ENCODE results near the gene RBM17. TPM values are rescaled to one million over a fixed set of nuclear protein-coding genes. Genes with fewer than 3 reads are reported as not detected.
A peak's percentile ranks its signal among the peaks of the same experiment; 100 is the strongest.

Gene RBM17
- total and polyA plus RNA-seq, 8 donors, result 41.4 to 168 (median 84.7) TPM

DNA sequence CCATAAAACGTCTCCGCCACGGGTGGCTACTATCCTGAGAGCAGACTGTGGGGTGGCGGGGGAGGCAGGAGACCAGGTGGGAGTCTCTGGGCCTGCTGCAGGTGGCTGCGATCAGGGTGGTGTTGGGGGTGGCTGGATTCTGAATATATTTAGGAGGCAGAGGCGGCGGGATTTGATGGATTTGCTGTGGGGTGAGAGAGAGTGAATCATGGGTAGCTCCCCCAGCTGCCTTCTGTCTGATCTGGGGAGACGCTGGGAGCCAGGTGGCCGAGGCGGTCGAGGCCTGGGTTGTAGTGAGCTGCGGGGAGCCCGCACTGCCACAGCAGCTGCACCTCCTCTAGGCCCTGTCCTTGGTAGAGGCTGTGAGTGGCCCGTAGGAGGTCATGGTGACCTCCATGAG is 65.7 kb downstream of the RBM17 start:
- DNase-seq, result no peak
- intact Hi-C loops (cut with DNase I; ENCODE audit: low total_unique reads), result no loop called here
- Histone ChIP-seq H3K27ac (no peak overlapping the region), H3K4me3 (no peak overlapping the region), H3K27me3 (no peaks in the 10 kb centered on the region), H3K36me3 (no peaks in the 10 kb centered on the region), H3K4me1 (peaks cover 8 to 22% (median 12%) of the 10 kb centered on the region in 4 donors), H3K9me3 (no peaks in the 10 kb centered on the region)
- TF ChIP-seq, protein P1, sequence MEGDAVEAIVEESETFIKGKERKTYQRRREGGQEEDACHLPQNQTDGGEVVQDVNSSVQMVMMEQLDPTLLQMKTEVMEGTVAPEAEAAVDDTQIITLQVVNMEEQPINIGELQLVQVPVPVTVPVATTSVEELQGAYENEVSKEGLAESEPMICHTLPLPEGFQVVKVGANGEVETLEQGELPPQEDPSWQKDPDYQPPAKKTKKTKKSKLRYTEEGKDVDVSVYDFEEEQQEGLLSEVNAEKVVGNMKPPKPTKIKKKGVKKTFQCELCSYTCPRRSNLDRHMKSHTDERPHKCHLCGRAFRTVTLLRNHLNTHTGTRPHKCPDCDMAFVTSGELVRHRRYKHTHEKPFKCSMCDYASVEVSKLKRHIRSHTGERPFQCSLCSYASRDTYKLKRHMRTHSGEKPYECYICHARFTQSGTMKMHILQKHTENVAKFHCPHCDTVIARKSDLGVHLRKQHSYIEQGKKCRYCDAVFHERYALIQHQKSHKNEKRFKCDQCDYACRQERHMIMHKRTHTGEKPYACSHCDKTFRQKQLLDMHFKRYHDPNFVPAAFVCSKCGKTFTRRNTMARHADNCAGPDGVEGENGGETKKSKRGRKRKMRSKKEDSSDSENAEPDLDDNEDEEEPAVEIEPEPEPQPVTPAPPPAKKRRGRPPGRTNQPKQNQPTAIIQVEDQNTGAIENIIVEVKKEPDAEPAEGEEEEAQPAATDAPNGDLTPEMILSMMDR (IDR thresholded peaks at IDR 0.05), result no peak
- no peak for TF ChIP-seq POLR2AphosphoS5 (IDR thresholded peaks at IDR 0.05)
- no peak for TF ChIP-seq EP300 (IDR thresholded peaks at IDR 0.05)
- TF ChIP-seq POLR2A (IDR thresholded peaks at IDR 0.05), result no peak
- 91 to 97% (median 93%) methylated on average over 7 to 14 of the region's 14 CpGs for WGBS, 5 donors

DNA sequence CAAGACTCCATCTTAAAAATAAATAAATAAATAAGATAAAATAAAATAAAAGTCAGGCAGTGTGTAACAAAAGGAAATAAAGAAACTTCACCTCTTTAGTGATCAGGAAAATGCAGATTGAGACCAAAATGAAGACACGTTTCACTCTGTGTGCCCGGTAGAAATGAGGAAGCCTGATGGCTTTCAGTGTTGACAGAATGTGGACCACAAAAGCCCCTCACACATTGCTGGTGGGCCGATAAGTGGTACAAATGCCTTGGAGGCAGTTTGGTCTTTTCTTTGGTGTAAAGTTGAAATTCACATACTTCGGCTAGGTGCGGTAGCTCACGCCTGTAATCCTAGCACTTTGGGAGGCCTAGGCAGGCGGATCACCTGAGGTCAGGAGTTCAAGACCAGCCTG is 69.4 kb downstream of the RBM17 start:
- H3K9me3 ChIP-seq, result no peaks in the 10 kb centered on the region
- TF ChIP-seq POLR2A (IDR thresholded peaks at IDR 0.05), result no peak
- TF ChIP-seq, protein P1 (IDR thresholded peaks at IDR 0.05), result no peak
- TF ChIP-seq EP300 (IDR thresholded peaks at IDR 0.05), result no peak
- no peak for TF ChIP-seq POLR2AphosphoS5 (IDR thresholded peaks at IDR 0.05)

DNA sequence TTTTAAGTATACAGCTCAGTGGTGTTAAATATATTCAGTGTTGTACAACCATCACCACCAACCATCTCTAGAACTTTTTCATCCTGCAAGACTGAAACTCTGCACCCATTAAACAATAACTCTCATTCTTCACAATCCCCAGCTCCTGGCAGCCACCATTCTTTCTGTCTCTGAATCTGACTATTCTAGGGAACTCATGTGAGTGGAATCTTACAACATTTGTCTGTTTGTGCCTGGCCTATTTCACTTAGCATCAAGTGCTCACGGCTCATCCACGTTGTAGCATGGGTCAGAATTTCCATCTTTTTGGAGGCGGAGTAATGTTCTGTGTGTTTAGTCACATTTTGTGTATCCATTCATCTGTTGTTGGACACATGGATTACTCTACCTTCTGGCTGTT is 73.1 kb downstream of the RBM17 start:
- 73 to 85% (median 76%) methylated on average over 3 of the region's 3 CpGs for WGBS, 5 donors
- Histone ChIP-seq H3K27me3 (no peaks in the 10 kb centered on the region), H3K36me3 (peaks cover 0 to 8% (median 3%) of the 10 kb centered on the region in 4 donors), H3K27ac (peak overlapping the region in 3 of 5 donors; percentile 93 to 98 (median 96)), H3K9me3 (no peaks in the 10 kb centered on the region), H3K4me1 (peaks cover 28 to 40% (median 31%) of the 10 kb centered on the region in 4 donors), H3K4me3 (no peak overlapping the region)
- intact Hi-C loops (cut with DNase I; ENCODE audit: low total_unique reads), result no loop called here
- no peak for TF ChIP-seq POLR2A (IDR thresholded peaks at IDR 0.05)
- TF ChIP-seq, protein P1 (IDR thresholded peaks at IDR 0.05), result no peak
- no peak for TF ChIP-seq POLR2AphosphoS5 (IDR thresholded peaks at IDR 0.05)
- no peak for TF ChIP-seq EP300 (IDR thresholded peaks at IDR 0.05)
- DNase-seq, result no peak

More for the DNA sequence above, 69.4 kb downstream of the RBM17 start:
- Histone ChIP-seq H3K27ac (peak overlapping the region in 4 of 5 donors; percentile 54 to 75 (median 72)), H3K4me3 (no peak overlapping the region), H3K27me3 (no peaks in the 10 kb centered on the region), H3K36me3 (no peaks in the 10 kb centered on the region), H3K4me1 (peaks cover 7 to 12% (median 9%) of the 10 kb centered on the region in 4 donors)
- 92 to 99% (median 94%) methylated on average over 7 of the region's 7 CpGs for WGBS, 5 donors
- DNase-seq, result no peak
- intact Hi-C loops (cut with DNase I; ENCODE audit: low total_unique reads), result no loop called here

DNA sequence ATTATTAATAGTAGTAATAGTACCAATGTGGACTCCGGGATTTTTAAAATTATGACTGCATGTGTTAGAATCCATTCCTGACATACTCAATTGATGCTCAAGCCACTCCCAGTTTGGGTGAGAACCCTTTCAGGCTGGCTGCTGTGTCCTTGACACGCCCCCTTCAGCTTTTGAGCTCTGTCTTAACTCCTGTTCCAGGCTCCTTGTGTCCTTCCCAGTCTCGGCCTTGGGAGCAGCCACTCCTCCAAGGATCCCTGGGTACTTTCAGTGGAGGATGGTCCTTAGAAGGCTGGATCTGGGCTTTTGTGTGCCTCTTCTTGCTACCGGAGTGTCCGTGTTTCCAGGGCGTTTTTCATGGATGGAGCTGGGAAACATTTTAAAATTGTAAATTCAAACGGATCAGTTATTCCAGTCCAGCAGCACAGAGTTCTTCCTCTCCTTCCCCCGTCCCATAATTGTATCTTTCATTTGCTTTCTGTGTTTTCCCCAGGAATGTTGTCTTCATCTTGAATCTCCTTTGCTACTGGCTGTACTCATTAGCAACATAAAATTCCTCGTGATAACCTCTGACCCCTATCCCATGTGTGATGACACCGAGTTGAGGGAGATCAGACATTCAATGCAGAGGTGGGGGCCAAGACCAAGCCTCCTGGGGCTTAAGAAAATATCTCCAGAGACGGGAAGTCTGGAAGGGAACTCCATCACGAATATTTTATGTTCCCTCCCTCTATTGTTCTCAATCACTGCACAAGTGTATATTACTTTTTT is 73.9 kb downstream of the RBM17 start:
- Histone ChIP-seq H3K9me3 (no peaks in the 10 kb centered on the region), H3K4me3 (peak overlapping the region; percentile 68 to 74 (median 72)), H3K27me3 (no peaks in the 10 kb centered on the region), H3K27ac (peak overlapping the region; percentile 12 to 98 (median 94)), H3K4me1 (peaks cover 28 to 49% (median 31%) of the 10 kb centered on the region in 4 donors), H3K36me3 (peaks cover 0 to 13% (median 5%) of the 10 kb centered on the region in 4 donors)
- DNase-seq, result no peak
- 58 to 67% (median 62%) methylated on average over 12 of the region's 12 CpGs for WGBS, 5 donors
- intact Hi-C loops (cut with DNase I; ENCODE audit: low total_unique reads), result no loop called here
- TF ChIP-seq POLR2AphosphoS5 (IDR thresholded peaks at IDR 0.05), result no peak
- TF ChIP-seq, protein P1 (IDR thresholded peaks at IDR 0.05), result no peak
- TF ChIP-seq EP300 (IDR thresholded peaks at IDR 0.05), result no peak
- TF ChIP-seq POLR2A (IDR thresholded peaks at IDR 0.05), result no peak
